ENCODE data around the gene KRT71.

Gene KRT71

DNA sequence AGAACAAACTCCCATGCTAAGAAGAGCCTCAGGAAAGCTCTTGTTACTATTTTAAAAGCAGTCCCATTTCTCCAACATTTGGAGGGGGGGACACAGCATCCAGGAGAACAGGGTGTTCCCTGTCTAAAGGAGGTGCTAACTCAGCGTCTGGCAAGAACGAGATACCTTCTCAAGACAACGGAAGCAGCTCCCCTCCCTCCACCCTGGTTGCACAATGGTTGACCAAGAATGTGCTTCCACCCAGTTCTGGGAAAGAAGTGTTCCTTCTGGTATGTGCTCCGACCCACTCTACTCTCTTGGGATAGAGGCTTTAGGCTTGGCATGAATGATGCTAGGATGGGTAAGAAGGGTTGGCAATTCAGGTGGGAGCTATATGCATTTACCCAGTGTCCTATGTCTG, 58.4 kb downstream of the KRT71 start:
- DNase-seq: no peak

DNA sequence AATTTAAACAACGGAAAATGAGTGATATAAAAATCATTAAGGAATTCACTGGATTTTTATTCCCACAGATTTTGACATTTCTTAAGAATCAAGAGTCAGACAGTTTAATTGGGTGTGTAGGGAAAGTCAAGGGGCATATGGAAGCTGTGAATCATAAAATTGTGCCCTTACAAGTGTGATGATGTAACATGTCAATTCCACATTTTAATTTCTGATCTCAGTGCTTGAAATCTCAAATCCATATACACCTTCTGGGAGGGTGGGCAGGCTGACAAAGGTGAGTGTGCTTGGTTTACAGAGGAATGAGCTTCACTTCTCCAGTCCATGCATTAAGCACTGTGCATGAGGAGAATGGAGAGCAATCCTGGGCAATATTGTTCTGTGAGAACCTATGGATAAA, 58.8 kb downstream of the KRT71 start:
- no peak for DNase-seq
